Liver (tissue), 9 donors: ENCODE data around the gene FBXO48. TPM values are rescaled to one million over a fixed set of nuclear protein-coding genes. Genes with fewer than 3 reads are reported as not detected.

Experiments used
- DNase-seq: peaks from one replicate; pipeline ENCODE4 v3.0.0-alpha.2; 2017; ENCODE audit warnings: low spot score
- H3K27ac ChIP-seq, 2 donors: one replicate each; pipeline ENCODE4 v1.7.0; 2013; ENCODE audit warnings: inconsistent platforms in 2 of 2, low read length in 2 of 2, control low read depth in 1 of 2, low read depth in 1 of 2, mild to moderate bottlenecking in 1 of 2
- H3K27me3 ChIP-seq, 4 donors: one replicate each; pipeline versions ENCODE4 v1.6.1 to v1.7.0; 2013; ENCODE audit warnings: low read length in 3 of 4, inconsistent platforms in 1 of 4, mild to moderate bottlenecking in 1 of 4, moderate library complexity in 1 of 4; ENCODE audit not compliant: control insufficient read depth in 4 of 4, insufficient read depth in 4 of 4
- H3K36me3 ChIP-seq, 4 donors: one replicate each; pipeline versions ENCODE4 v1.6.1 to v1.7.0; 2013; ENCODE audit warnings: low read length in 3 of 4, mild to moderate bottlenecking in 3 of 4, low read depth in 1 of 4, moderate library complexity in 1 of 4; ENCODE audit not compliant: control insufficient read depth in 4 of 4, insufficient read depth in 3 of 4
- H3K4me1 ChIP-seq, 4 donors: one replicate each; pipeline versions ENCODE4 v1.6.1 to v1.7.0; 2013; ENCODE audit warnings: low read length in 3 of 4, mild to moderate bottlenecking in 3 of 4, moderate library complexity in 1 of 4; ENCODE audit not compliant: control insufficient read depth in 4 of 4, insufficient read depth in 4 of 4
- H3K4me3 ChIP-seq, 3 donors: one replicate each; pipeline versions ENCODE4 v1.6.1 to v1.7.0; 2013; ENCODE audit warnings: low read length in 3 of 3, control low read depth in 1 of 3, low read depth in 1 of 3, mild to moderate bottlenecking in 1 of 3
- H3K9ac ChIP-seq, 2 donors: one replicate each; pipeline ENCODE4 v1.7.0; 2013; ENCODE audit warnings: low read length in 2 of 2, mild to moderate bottlenecking in 2 of 2, moderate library complexity in 2 of 2, control low read depth in 1 of 2, low read depth in 1 of 2
- H3K9me3 ChIP-seq, 4 donors: one replicate each; pipeline versions ENCODE4 v1.6.1 to v1.7.0; 2013; ENCODE audit warnings: low read length in 3 of 4; ENCODE audit not compliant: control insufficient read depth in 4 of 4
- ATF3 ChIP-seq: IDR thresholded peaks from 2 replicates; pipeline ENCODE4 v1.6.1; 2016; ENCODE audit warnings: antibody characterized with exemption
- FOXA1 ChIP-seq: IDR thresholded peaks from 2 replicates; pipeline ENCODE4 v1.6.1; 2016; ENCODE audit warnings: antibody characterized with exemption
- FOXA2 ChIP-seq: IDR thresholded peaks from 2 replicates; pipeline ENCODE4 v1.6.1; 2016; ENCODE audit warnings: antibody characterized with exemption
- GABPA ChIP-seq, 2 donors: IDR thresholded peaks in 1 of 2; conservative IDR thresholded peaks in 1 of 2; 2 replicates each; pipeline ENCODE4 v1.6.1; 2016; ENCODE audit warnings: antibody characterized with exemption in 2 of 2, mild to moderate bottlenecking in 1 of 2, moderate library complexity in 1 of 2
- HNF4A ChIP-seq, 2 donors: conservative IDR thresholded peaks; 2 replicates each; pipeline ENCODE4 v1.6.1; 2016; ENCODE audit warnings: antibody characterized with exemption in 2 of 2, mild to moderate bottlenecking in 2 of 2
- HNF4G ChIP-seq: IDR thresholded peaks from 2 replicates; pipeline ENCODE4 v1.6.1; 2016; ENCODE audit warnings: antibody characterized with exemption
- JUND ChIP-seq, 2 donors: IDR thresholded peaks; 2 replicates each; pipeline ENCODE4 v1.6.1; 2016; ENCODE audit warnings: antibody characterized with exemption in 2 of 2
- RXRA ChIP-seq, 2 donors: IDR thresholded peaks; 2 replicates each; pipeline ENCODE4 v1.6.1; 2017 to 2018; ENCODE audit warnings: antibody characterized with exemption in 2 of 2, mild to moderate bottlenecking in 1 of 2
- SP1 ChIP-seq: IDR thresholded peaks from 2 replicates; pipeline ENCODE4 v1.6.1; 2018; ENCODE audit warnings: antibody characterized with exemption, mild to moderate bottlenecking
- TAF1 ChIP-seq: conservative IDR thresholded peaks from 2 replicates; pipeline ENCODE4 v1.6.1; 2016; ENCODE audit warnings: antibody characterized with exemption, mild to moderate bottlenecking
- YY1 ChIP-seq: IDR thresholded peaks from 2 replicates; pipeline ENCODE4 v1.6.1; 2016; ENCODE audit warnings: antibody characterized with exemption, mild to moderate bottlenecking
- WGBS: extraction: QIAGEN DNeasy Blood & Tissue Kit; methylation state at CpG from one replicate; pipeline ENCODE4 v1.1.7; 2013; 5-methylcytosine and 5-hydroxymethylcytosine counted together
- polyA plus RNA-seq, 2 donors: library from polyadenylated mRNA; stranded (reverse) in 1 of 2; unstranded in 1 of 2; fragments of 200-250 nt in 1 of 2; fragments of >200 nt in 1 of 2; fragmentation: Nextera tagmentation in 1 of 2; extraction: Ambion mirVana in 1 of 2; gene quantifications; one replicate each; pipeline versions ENCODE4 v1.2.1 to v1.2.3, GENCODE V29; 2013 to 2015
- total RNA-seq, 2 donors: library from RNA; depleted of rRNA; stranded (reverse); fragments of >200 nt; gene quantifications; one replicate each; pipeline ENCODE4 v1.2.3, GENCODE V29; 2014
- TF ChIP-seq, protein P1 (sequence below): IDR thresholded peaks from 2 replicates; pipeline ENCODE4 v1.6.1; 2016; ENCODE audit warnings: antibody characterized with exemption
- TF ChIP-seq, protein P2 (sequence below): IDR thresholded peaks from 2 replicates; pipeline ENCODE4 v1.6.1; 2016; ENCODE audit warnings: antibody characterized with exemption
- TF ChIP-seq, protein P3 (sequence below): IDR thresholded peaks from 2 replicates; pipeline ENCODE4 v1.6.1; 2016; ENCODE audit warnings: antibody characterized with exemption, mild to moderate bottlenecking
- donor health status: healthy.
- donor health status: healthy.
- donor health status: healthy.
- donor health status: healthy.
- donor health status: healthy.

Gene FBXO48
- total and polyA plus RNA-seq, 4 donors = 0.45 to 1.0 (median 0.75) TPM

GRCh38 chr2:68414876-68415275 is 52.2 kb downstream of the FBXO48 start:
- Histone ChIP-seq H3K9me3 (no peaks in the 10 kb centered on the region), H3K9ac (no peak overlapping the region), H3K4me1 (no peaks in the 10 kb centered on the region), H3K27me3 (no peaks in the 10 kb centered on the region), H3K36me3 (no peaks in the 10 kb centered on the region), H3K27ac (no peak overlapping the region), H3K4me3 (no peak overlapping the region)
- no peak for DNase-seq
- whole genome bisulfite sequencing = 78% methylated on average over 3 of the region's 3 CpGs
- TF ChIP-seq HNF4A (conservative IDR thresholded peaks at IDR 0.05) (no peak), HNF4G (no peak), JUND (IDR thresholded peaks at IDR 0.05) (no peak), ATF3 (no peak), RXRA (IDR thresholded peaks at IDR 0.05) (no peak), TAF1 (no peak)
- TF ChIP-seq, protein P1, sequence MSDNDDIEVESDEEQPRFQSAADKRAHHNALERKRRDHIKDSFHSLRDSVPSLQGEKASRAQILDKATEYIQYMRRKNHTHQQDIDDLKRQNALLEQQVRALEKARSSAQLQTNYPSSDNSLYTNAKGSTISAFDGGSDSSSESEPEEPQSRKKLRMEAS = no peak
- TF ChIP-seq, protein P2, sequence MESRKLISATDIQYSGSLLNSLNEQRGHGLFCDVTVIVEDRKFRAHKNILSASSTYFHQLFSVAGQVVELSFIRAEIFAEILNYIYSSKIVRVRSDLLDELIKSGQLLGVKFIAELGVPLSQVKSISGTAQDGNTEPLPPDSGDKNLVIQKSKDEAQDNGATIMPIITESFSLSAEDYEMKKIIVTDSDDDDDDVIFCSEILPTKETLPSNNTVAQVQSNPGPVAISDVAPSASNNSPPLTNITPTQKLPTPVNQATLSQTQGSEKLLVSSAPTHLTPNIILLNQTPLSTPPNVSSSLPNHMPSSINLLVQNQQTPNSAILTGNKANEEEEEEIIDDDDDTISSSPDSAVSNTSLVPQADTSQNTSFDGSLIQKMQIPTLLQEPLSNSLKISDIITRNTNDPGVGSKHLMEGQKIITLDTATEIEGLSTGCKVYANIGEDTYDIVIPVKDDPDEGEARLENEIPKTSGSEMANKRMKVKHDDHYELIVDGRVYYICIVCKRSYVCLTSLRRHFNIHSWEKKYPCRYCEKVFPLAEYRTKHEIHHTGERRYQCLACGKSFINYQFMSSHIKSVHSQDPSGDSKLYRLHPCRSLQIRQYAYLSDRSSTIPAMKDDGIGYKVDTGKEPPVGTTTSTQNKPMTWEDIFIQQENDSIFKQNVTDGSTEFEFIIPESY = no peak

- Histone ChIP-seq H3K4me1 (no peaks in the 10 kb centered on the region), H3K36me3 (no peaks in the 10 kb centered on the region), H3K27me3 (no peaks in the 10 kb centered on the region), H3K9ac (no peak overlapping the region), H3K27ac (no peak overlapping the region), H3K4me3 (no peak overlapping the region), H3K9me3 (no peaks in the 10 kb centered on the region)
- TF ChIP-seq ATF3 (no peak), RXRA (IDR thresholded peaks at IDR 0.05) (no peak), SP1 (no peak)
- TF ChIP-seq, protein P2 = no peak
- DNase-seq = no peak
Measured at GRCh38 chr2:68414452-68414851, 52.6 kb downstream of the FBXO48 start.

DNA sequence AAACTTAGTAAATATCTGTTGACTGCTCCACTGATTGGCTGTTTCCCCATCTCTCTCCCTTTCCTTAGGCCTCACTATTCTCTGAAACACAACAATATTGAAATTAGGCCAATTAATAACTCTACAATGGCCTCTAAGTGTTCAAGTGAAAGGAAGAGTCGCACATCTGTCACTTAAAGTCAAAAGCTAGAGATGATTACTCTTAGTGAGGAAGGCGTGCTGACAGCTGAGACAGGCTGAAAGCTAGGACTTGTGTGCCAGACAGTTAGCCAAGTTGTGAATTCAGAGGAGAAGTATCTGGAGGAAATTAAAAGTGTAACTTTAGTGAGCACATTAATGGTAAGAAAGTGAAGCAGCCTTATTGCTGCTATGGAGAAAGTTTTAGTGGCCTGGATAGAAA is 53.6 kb downstream of the FBXO48 start:
- WGBS = 92% methylated on average over 2 of the region's 2 CpGs
- H3K9me3 ChIP-seq = no peaks in the 10 kb centered on the region
- H3K36me3 ChIP-seq = no peaks in the 10 kb centered on the region
- H3K27ac ChIP-seq = no peak overlapping the region
- H3K4me1 ChIP-seq = no peaks in the 10 kb centered on the region
- H3K4me3 ChIP-seq = no peak overlapping the region
- no peak for DNase-seq
- no peaks in the 10 kb centered on the region for H3K27me3 ChIP-seq
- H3K9ac ChIP-seq = no peak overlapping the region
- TF ChIP-seq YY1 (no peak), FOXA1 (no peak), GABPA (IDR thresholded peaks at IDR 0.05 in 1 of 2, conservative IDR thresholded peaks at IDR 0.05 in 1 of 2) (no peak), JUND (IDR thresholded peaks at IDR 0.05) (no peak), HNF4A (conservative IDR thresholded peaks at IDR 0.05) (no peak), FOXA2 (no peak), TAF1 (no peak), RXRA (IDR thresholded peaks at IDR 0.05) (no peak)
- TF ChIP-seq, protein P1 = no peak
- TF ChIP-seq, protein P2 = no peak
- TF ChIP-seq, protein P3, sequence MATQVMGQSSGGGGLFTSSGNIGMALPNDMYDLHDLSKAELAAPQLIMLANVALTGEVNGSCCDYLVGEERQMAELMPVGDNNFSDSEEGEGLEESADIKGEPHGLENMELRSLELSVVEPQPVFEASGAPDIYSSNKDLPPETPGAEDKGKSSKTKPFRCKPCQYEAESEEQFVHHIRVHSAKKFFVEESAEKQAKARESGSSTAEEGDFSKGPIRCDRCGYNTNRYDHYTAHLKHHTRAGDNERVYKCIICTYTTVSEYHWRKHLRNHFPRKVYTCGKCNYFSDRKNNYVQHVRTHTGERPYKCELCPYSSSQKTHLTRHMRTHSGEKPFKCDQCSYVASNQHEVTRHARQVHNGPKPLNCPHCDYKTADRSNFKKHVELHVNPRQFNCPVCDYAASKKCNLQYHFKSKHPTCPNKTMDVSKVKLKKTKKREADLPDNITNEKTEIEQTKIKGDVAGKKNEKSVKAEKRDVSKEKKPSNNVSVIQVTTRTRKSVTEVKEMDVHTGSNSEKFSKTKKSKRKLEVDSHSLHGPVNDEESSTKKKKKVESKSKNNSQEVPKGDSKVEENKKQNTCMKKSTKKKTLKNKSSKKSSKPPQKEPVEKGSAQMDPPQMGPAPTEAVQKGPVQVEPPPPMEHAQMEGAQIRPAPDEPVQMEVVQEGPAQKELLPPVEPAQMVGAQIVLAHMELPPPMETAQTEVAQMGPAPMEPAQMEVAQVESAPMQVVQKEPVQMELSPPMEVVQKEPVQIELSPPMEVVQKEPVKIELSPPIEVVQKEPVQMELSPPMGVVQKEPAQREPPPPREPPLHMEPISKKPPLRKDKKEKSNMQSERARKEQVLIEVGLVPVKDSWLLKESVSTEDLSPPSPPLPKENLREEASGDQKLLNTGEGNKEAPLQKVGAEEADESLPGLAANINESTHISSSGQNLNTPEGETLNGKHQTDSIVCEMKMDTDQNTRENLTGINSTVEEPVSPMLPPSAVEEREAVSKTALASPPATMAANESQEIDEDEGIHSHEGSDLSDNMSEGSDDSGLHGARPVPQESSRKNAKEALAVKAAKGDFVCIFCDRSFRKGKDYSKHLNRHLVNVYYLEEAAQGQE = no peak
